GM23338 (cell line): ENCODE data around the gene PRSS48. TPM values are rescaled to one million over a fixed set of nuclear protein-coding genes. Genes with fewer than 3 reads are reported as not detected.

Experiments used
- ATAC-seq: fragments of 200-7000 bp; cut with Tn5 transposase; 3 replicates; pipeline ENCODE4 v1.9.1; 2020
- DNase-seq: peaks from one replicate; pipeline ENCODE4 v3.0.0-alpha.2; 2015; ENCODE audit warnings: low spot score
- H2AFZ ChIP-seq: fragments of 200-600 bp; sonication (generic); 2 replicates; pipeline ENCODE4 v1.8.0; 2016; ENCODE audit warnings: antibody characterized with exemption, mild to moderate bottlenecking, moderate library complexity
- H3F3A ChIP-seq: fragments of 200-600 bp; sonication (generic); replicated peaks from 2 replicates; pipeline ENCODE4 v1.8.0; 2017; ENCODE audit warnings: antibody characterized with exemption, mixed run types, low read depth
- H3K27ac ChIP-seq: fragments of 200-600 bp; sonication (generic); 2 replicates; pipeline ENCODE4 v1.6.1; 2016; ENCODE audit warnings: low read depth
- H3K27me3 ChIP-seq: fragments of 200-600 bp; sonication (generic); 2 replicates; pipeline ENCODE4 v1.8.0; 2016; ENCODE audit warnings: mild to moderate bottlenecking, mixed run types, moderate library complexity; ENCODE audit not compliant: insufficient read depth
- H3K36me3 ChIP-seq: fragments of 200-600 bp; sonication (generic); 2 replicates; pipeline ENCODE4 v1.8.0; 2016; ENCODE audit warnings: mild to moderate bottlenecking; ENCODE audit not compliant: insufficient read depth
- H3K4me1 ChIP-seq: fragments of 200-600 bp; sonication (generic); 2 replicates; pipeline ENCODE4 v1.8.0; 2016; ENCODE audit warnings: mild to moderate bottlenecking, moderate library complexity; ENCODE audit not compliant: insufficient read depth
- H3K4me2 ChIP-seq: fragments of 200-600 bp; sonication (generic); 2 replicates; pipeline ENCODE4 v1.7.1; 2017; ENCODE audit warnings: mixed run types
- H3K4me3 ChIP-seq: fragments of 200-600 bp; sonication (generic); 2 replicates; pipeline ENCODE4 v1.6.1; 2016; ENCODE audit warnings: mixed run types
- H3K79me2 ChIP-seq: fragments of 200-600 bp; sonication (generic); replicated peaks from 2 replicates; pipeline ENCODE4 v1.8.0; 2017; ENCODE audit warnings: mild to moderate bottlenecking; ENCODE audit not compliant: insufficient read depth
- H3K9me2 ChIP-seq: fragments of 200-600 bp; sonication (generic); 2 replicates; pipeline ENCODE4 v1.8.0; 2017; ENCODE audit not compliant: insufficient read depth
- H4K20me1 ChIP-seq: fragments of 200-600 bp; sonication (generic); replicated peaks from 2 replicates; pipeline ENCODE4 v1.8.0; 2017; ENCODE audit warnings: mild to moderate bottlenecking; ENCODE audit not compliant: insufficient read depth
- H3K27ac Mint-ChIP-seq: 2 replicates; pipeline ENCODE4 v1.8.0; 2020; ENCODE audit warnings: inconsistent platforms, mild to moderate bottlenecking, moderate library complexity, mixed read lengths
- H3K27me3 Mint-ChIP-seq: 3 replicates; pipeline ENCODE4 v1.8.0; 2022; ENCODE audit warnings: low read depth, mild to moderate bottlenecking, moderate library complexity, mixed read lengths, inconsistent platforms; ENCODE audit not compliant: insufficient read depth, poor library complexity
- H3K36me3 Mint-ChIP-seq: 3 replicates; pipeline ENCODE4 v1.8.0; 2021; ENCODE audit warnings: low read depth, mild to moderate bottlenecking, inconsistent platforms, moderate library complexity, mixed read lengths
- H3K4me1 Mint-ChIP-seq: 3 replicates; pipeline ENCODE4 v1.8.0; 2020; ENCODE audit warnings: mild to moderate bottlenecking, inconsistent platforms, mixed read lengths
- H3K4me3 Mint-ChIP-seq: 3 replicates; pipeline ENCODE4 v1.8.0; 2021; ENCODE audit warnings: moderate library complexity, mild to moderate bottlenecking, inconsistent platforms, mixed read lengths
- H3K9me3 Mint-ChIP-seq: 3 replicates; pipeline ENCODE4 v1.8.0; 2020; ENCODE audit warnings: moderate library complexity, mild to moderate bottlenecking, inconsistent platforms, mixed read lengths
- CREB1 ChIP-seq: fragments of 250-450 bp; sonication (Bioruptor Pico); IDR thresholded peaks from 2 replicates; pipeline ENCODE4 v1.5.0; 2020; ENCODE audit warnings: low read depth, mild to moderate bottlenecking, moderate library complexity
- EZH2 ChIP-seq: fragments of 200-600 bp; sonication (generic); IDR thresholded peaks from one replicate; pipeline ENCODE4 v1.8.0; 2017; ENCODE audit warnings: antibody characterized with exemption, mild to moderate bottlenecking, low read depth; ENCODE audit not compliant: unreplicated experiment
- EZH2phosphoT487 ChIP-seq: fragments of 200-600 bp; sonication (generic); IDR thresholded peaks from one replicate; pipeline ENCODE4 v1.8.1; 2018; ENCODE audit warnings: antibody characterized with exemption; ENCODE audit not compliant: unreplicated experiment
- JUNB ChIP-seq: IDR thresholded peaks from one replicate; pipeline ENCODE4 v1.6.1; 2016; ENCODE audit warnings: antibody characterized with exemption; ENCODE audit not compliant: unreplicated experiment
- NANOG ChIP-seq: IDR thresholded peaks from 2 replicates; pipeline ENCODE4 v1.6.1; 2016; ENCODE audit warnings: antibody characterized with exemption, borderline replicate concordance
- POLR2AphosphoS5 ChIP-seq: IDR thresholded peaks from 2 replicates; pipeline ENCODE4 v1.6.1; 2016; ENCODE audit warnings: antibody characterized with exemption, low read depth
- STAT1 ChIP-seq: IDR thresholded peaks from one replicate; pipeline ENCODE4 v1.6.1; 2016; ENCODE audit warnings: antibody characterized with exemption; ENCODE audit not compliant: unreplicated experiment
- ZNF114 ChIP-seq: fragments of 250-450 bp; sonication (Bioruptor Pico); IDR thresholded peaks from 2 replicates; pipeline ENCODE4 v1.5.0; 2020; ENCODE audit warnings: mild to moderate bottlenecking, moderate library complexity
- ZNF331 ChIP-seq: fragments of 250-450 bp; sonication (Bioruptor Pico); IDR thresholded peaks from 2 replicates; pipeline ENCODE4 v1.5.0; 2020; ENCODE audit warnings: low read depth, mild to moderate bottlenecking, moderate library complexity
- polyA plus RNA-seq: library from polyadenylated mRNA; unstranded; fragments of >200 nt; fragmentation: Nextera tagmentation; extraction: Ambion mirVana; gene quantifications from 2 replicates; pipeline ENCODE4 v1.2.1, GENCODE V29; 2016
- total RNA-seq: library from RNA; depleted of rRNA; stranded (reverse); fragments of >200 nt; shearing (Covaris generic); gene quantifications from 2 replicates; pipeline ENCODE4 v1.2.3, GENCODE V29; 2014
- TF ChIP-seq, protein P1 (sequence below): IDR thresholded peaks from one replicate; pipeline ENCODE4 v1.6.1; 2018; ENCODE audit warnings: antibody characterized with exemption; ENCODE audit not compliant: unreplicated experiment
- TF ChIP-seq, protein P2 (sequence below): fragments of 250-450 bp; sonication (Bioruptor Pico); IDR thresholded peaks from 2 replicates; pipeline ENCODE4 v1.5.0; 2020; ENCODE audit warnings: mild to moderate bottlenecking, moderate library complexity
- TF ChIP-seq, protein P3 (sequence below): IDR thresholded peaks from 2 replicates; pipeline ENCODE4 v1.6.1; 2016; ENCODE audit warnings: antibody characterized with exemption
- TF ChIP-seq, protein P4 (sequence below), 2 experiments: fragments of 200-600 bp in 1 of 2; sonication (generic) in 1 of 2; conservative IDR thresholded peaks; 2 replicates each; pipeline versions ENCODE4 v1.5.1 to v1.6.1; 2016 to 2017; ENCODE audit warnings: antibody characterized with exemption in 2 of 2, low read depth in 2 of 2, mild to moderate bottlenecking in 2 of 2, moderate library complexity in 1 of 2

The PRSS48 gene
- total and polyA plus RNA-seq, 2 experiments from 2014 or later = 0.36 TPM; not detected in 1

DNA sequence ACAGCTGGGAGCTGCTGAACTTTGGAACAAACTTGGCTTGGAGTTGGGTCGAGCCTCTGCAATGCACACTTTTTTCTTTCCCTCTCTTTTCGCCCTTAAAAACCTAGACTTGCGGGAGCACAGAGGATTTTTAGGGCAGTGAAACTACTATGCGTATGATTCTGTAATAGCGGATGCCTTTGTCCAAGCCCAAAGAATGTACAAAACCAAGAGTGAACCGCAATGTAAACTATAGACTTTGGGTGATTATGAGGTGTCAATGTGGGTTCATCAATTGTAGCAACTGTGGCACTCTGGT is 48.9 kb downstream of the PRSS48 start:
- Mint-ChIP-seq H3K36me3 (no peaks in the 10 kb centered on the region), H3K9me3 (no peaks in the 10 kb centered on the region), H3K4me1 (peaks cover 36% of the 10 kb centered on the region), H3K4me3 (peak overlapping the region; percentile 94), H3K27ac (peak overlapping the region; percentile 94; the same call in 1 of the 2 replicates), H3K27me3 (peaks cover 4% of the 10 kb centered on the region)
- H3K4me3 ChIP-seq = peak overlapping the region; percentile 77
- peaks cover 33% of the 10 kb centered on the region for H3K79me2 ChIP-seq
- DNase-seq (no peak), ATAC-seq (no peak)
- peak overlapping the region; percentile 85 for H3K27ac ChIP-seq
- no peaks in the 10 kb centered on the region for H4K20me1 ChIP-seq
- no peaks in the 10 kb centered on the region for H3F3A ChIP-seq
- no peaks in the 10 kb centered on the region for H3K36me3 ChIP-seq
- H3K27me3 ChIP-seq = no peaks in the 10 kb centered on the region
- peak overlapping the region; percentile 88 for H2AFZ ChIP-seq
- peak overlapping the region; percentile 69 for H3K4me2 ChIP-seq
- H3K9me2 ChIP-seq = no peaks in the 10 kb centered on the region
- H3K4me1 ChIP-seq = peaks cover 26% of the 10 kb centered on the region
- TF ChIP-seq, protein P1, sequence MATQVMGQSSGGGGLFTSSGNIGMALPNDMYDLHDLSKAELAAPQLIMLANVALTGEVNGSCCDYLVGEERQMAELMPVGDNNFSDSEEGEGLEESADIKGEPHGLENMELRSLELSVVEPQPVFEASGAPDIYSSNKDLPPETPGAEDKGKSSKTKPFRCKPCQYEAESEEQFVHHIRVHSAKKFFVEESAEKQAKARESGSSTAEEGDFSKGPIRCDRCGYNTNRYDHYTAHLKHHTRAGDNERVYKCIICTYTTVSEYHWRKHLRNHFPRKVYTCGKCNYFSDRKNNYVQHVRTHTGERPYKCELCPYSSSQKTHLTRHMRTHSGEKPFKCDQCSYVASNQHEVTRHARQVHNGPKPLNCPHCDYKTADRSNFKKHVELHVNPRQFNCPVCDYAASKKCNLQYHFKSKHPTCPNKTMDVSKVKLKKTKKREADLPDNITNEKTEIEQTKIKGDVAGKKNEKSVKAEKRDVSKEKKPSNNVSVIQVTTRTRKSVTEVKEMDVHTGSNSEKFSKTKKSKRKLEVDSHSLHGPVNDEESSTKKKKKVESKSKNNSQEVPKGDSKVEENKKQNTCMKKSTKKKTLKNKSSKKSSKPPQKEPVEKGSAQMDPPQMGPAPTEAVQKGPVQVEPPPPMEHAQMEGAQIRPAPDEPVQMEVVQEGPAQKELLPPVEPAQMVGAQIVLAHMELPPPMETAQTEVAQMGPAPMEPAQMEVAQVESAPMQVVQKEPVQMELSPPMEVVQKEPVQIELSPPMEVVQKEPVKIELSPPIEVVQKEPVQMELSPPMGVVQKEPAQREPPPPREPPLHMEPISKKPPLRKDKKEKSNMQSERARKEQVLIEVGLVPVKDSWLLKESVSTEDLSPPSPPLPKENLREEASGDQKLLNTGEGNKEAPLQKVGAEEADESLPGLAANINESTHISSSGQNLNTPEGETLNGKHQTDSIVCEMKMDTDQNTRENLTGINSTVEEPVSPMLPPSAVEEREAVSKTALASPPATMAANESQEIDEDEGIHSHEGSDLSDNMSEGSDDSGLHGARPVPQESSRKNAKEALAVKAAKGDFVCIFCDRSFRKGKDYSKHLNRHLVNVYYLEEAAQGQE = no peak
- no peak for TF ChIP-seq ZNF114
- TF ChIP-seq, protein P2, sequence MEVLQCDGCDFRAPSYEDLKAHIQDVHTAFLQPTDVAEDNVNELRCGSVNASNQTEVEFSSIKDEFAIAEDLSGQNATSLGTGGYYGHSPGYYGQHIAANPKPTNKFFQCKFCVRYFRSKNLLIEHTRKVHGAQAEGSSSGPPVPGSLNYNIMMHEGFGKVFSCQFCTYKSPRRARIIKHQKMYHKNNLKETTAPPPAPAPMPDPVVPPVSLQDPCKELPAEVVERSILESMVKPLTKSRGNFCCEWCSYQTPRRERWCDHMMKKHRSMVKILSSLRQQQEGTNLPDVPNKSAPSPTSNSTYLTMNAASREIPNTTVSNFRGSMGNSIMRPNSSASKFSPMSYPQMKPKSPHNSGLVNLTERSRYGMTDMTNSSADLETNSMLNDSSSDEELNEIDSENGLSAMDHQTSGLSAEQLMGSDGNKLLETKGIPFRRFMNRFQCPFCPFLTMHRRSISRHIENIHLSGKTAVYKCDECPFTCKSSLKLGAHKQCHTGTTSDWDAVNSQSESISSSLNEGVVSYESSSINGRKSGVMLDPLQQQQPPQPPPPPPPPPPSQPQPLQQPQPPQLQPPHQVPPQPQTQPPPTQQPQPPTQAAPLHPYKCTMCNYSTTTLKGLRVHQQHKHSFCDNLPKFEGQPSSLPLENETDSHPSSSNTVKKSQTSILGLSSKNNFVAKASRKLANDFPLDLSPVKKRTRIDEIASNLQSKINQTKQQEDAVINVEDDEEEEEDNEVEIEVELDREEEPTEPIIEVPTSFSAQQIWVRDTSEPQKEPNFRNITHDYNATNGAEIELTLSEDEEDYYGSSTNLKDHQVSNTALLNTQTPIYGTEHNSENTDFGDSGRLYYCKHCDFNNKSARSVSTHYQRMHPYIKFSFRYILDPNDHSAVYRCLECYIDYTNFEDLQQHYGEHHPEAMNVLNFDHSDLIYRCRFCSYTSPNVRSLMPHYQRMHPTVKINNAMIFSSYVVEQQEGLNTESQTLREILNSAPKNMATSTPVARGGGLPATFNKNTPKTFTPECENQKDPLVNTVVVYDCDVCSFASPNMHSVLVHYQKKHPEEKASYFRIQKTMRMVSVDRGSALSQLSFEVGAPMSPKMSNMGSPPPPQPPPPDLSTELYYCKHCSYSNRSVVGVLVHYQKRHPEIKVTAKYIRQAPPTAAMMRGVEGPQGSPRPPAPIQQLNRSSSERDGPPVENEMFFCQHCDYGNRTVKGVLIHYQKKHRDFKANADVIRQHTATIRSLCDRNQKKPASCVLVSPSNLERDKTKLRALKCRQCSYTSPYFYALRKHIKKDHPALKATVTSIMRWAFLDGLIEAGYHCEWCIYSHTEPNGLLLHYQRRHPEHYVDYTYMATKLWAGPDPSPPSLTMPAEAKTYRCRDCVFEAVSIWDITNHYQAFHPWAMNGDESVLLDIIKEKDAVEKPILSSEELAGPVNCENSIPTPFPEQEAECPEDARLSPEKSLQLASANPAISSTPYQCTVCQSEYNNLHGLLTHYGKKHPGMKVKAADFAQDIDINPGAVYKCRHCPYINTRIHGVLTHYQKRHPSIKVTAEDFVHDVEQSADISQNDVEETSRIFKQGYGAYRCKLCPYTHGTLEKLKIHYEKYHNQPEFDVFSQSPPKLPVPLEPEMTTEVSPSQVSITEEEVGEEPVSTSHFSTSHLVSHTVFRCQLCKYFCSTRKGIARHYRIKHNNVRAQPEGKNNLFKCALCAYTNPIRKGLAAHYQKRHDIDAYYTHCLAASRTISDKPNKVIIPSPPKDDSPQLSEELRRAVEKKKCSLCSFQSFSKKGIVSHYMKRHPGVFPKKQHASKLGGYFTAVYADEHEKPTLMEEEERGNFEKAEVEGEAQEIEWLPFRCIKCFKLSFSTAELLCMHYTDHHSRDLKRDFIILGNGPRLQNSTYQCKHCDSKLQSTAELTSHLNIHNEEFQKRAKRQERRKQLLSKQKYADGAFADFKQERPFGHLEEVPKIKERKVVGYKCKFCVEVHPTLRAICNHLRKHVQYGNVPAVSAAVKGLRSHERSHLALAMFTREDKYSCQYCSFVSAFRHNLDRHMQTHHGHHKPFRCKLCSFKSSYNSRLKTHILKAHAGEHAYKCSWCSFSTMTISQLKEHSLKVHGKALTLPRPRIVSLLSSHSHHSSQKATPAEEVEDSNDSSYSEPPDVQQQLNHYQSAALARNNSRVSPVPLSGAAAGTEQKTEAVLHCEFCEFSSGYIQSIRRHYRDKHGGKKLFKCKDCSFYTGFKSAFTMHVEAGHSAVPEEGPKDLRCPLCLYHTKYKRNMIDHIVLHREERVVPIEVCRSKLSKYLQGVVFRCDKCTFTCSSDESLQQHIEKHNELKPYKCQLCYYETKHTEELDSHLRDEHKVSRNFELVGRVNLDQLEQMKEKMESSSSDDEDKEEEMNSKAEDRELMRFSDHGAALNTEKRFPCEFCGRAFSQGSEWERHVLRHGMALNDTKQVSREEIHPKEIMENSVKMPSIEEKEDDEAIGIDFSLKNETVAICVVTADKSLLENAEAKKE (CRISPR knock-in tag) = no peak
- TF ChIP-seq STAT1 = no peak
- no peak for TF ChIP-seq NANOG
- TF ChIP-seq ZNF331 (CRISPR knock-in tag) = no peak
- no peak for TF ChIP-seq EZH2phosphoT487
- TF ChIP-seq, protein P3, sequence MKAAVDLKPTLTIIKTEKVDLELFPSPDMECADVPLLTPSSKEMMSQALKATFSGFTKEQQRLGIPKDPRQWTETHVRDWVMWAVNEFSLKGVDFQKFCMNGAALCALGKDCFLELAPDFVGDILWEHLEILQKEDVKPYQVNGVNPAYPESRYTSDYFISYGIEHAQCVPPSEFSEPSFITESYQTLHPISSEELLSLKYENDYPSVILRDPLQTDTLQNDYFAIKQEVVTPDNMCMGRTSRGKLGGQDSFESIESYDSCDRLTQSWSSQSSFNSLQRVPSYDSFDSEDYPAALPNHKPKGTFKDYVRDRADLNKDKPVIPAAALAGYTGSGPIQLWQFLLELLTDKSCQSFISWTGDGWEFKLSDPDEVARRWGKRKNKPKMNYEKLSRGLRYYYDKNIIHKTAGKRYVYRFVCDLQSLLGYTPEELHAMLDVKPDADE = no peak
- TF ChIP-seq CREB1 = no peak
- TF ChIP-seq EZH2 = no peak
- TF ChIP-seq POLR2AphosphoS5 = no peak
- TF ChIP-seq, protein P4, sequence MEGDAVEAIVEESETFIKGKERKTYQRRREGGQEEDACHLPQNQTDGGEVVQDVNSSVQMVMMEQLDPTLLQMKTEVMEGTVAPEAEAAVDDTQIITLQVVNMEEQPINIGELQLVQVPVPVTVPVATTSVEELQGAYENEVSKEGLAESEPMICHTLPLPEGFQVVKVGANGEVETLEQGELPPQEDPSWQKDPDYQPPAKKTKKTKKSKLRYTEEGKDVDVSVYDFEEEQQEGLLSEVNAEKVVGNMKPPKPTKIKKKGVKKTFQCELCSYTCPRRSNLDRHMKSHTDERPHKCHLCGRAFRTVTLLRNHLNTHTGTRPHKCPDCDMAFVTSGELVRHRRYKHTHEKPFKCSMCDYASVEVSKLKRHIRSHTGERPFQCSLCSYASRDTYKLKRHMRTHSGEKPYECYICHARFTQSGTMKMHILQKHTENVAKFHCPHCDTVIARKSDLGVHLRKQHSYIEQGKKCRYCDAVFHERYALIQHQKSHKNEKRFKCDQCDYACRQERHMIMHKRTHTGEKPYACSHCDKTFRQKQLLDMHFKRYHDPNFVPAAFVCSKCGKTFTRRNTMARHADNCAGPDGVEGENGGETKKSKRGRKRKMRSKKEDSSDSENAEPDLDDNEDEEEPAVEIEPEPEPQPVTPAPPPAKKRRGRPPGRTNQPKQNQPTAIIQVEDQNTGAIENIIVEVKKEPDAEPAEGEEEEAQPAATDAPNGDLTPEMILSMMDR (conservative IDR thresholded peaks at IDR 0.05; ENCODE audit: low read depth in 2 of 2) = no peak
- TF ChIP-seq JUNB = no peak
